Suprapubic skin (tissue), 4 donors: ENCODE measurements around the gene FAM153A. TPM values are rescaled to one million over a fixed set of nuclear protein-coding genes. Genes with fewer than 3 reads are reported as not detected.
"Not testable (repeated sequence)": the region's sequence is repeated elsewhere in the genome, so short reads cannot be mapped to it uniquely, and the experiment has no call there.

Experiments
- DNase-seq, 2 donors: peaks; one replicate each; pipeline ENCODE4 v3.0.0-alpha.2; 2019; ENCODE audit warnings: low spot score in 2 of 2
- H3K27ac ChIP-seq: fragments of 200-600 bp; sonication (generic); one replicate; pipeline ENCODE4 v1.5.1; 2019
- H3K27me3 ChIP-seq: fragments of 200-600 bp; sonication (generic); one replicate; pipeline ENCODE4 v1.5.1; 2019
- H3K36me3 ChIP-seq: fragments of 200-600 bp; sonication (generic); one replicate; pipeline ENCODE4 v1.5.1; 2019
- H3K4me1 ChIP-seq: fragments of 200-600 bp; sonication (generic); one replicate; pipeline ENCODE4 v1.5.1; 2019
- H3K4me3 ChIP-seq: fragments of 200-600 bp; sonication (generic); one replicate; pipeline ENCODE4 v1.5.1; 2019; ENCODE audit warnings: mild to moderate bottlenecking
- H3K9me3 ChIP-seq: fragments of 200-600 bp; sonication (generic); one replicate; pipeline ENCODE4 v1.5.1; 2019
- WGBS: methylation state at CpG from one replicate; pipeline ENCODE4 v1.1.5; 2018; 5-methylcytosine and 5-hydroxymethylcytosine counted together
- total RNA-seq, 4 donors: library from RNA; depleted of rRNA; stranded (reverse); fragments of >200 nt; gene quantifications; one replicate each; pipeline ENCODE4 v1.1.0, GENCODE V29; 2016

The FAM153A gene
- total RNA-seq: 10 to 100 TPM in 2 of 4 donors, 1 to 10 TPM in 2; 8.1 to 11.8 (median 9.5) TPM

- no CpG with 5 or more reads among the region's 67 CpGs for WGBS
These were observed at the start of gene FAM153A for GRCh38 chr5:177782792-177783633. FAM153A (minus strand) TSS chr5:177782899.

GRCh38 chr5:177832287-177832686 is 49.6 kb upstream of the FAM153A start:
- H3K27ac ChIP-seq, H3K4me1 ChIP-seq, H3K4me3 ChIP-seq, H3K27me3 ChIP-seq, H3K9me3 ChIP-seq, DNase-seq, H3K36me3 ChIP-seq: not testable (repeated sequence)
- WGBS: 62% methylated on average over 1 of the region's 4 CpGs

More at GRCh38 chr5:177782792-177783633, at the start of gene FAM153A:
- DNase-seq, H3K36me3 ChIP-seq, H3K27ac ChIP-seq, H3K9me3 ChIP-seq, H3K27me3 ChIP-seq, H3K4me1 ChIP-seq: not testable (repeated sequence)
- peak within 1 kb of the TSS; percentile 30 for H3K4me3 ChIP-seq

DNA sequence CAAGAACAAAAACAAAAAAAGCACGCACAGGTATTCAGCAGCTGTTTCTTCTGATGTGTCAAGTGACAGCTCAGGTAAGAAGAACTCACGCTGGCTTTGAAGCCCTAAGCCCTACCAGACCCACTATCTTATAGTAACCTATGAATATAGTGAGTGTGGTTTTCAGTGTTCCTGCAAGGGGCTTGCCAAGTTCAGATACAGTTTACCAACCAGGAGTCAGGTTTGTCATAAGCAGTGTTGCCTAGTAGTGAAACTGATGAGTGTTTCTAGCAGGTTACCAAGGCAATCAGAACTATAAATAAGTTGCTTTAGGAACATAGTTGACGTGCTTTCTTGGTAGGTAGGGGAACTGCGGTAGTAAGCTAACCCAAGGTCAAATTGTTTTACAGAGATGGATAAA is 43.4 kb upstream of the FAM153A start:
- not testable (repeated sequence) for H3K9me3 ChIP-seq, H3K4me3 ChIP-seq, DNase-seq, H3K4me1 ChIP-seq, H3K27me3 ChIP-seq, H3K27ac ChIP-seq, H3K36me3 ChIP-seq
- WGBS: no CpG with 5 or more reads among the region's 4 CpGs

GRCh38 chr5:177824776-177825175 is 42.1 kb upstream of the FAM153A start:
- DNase-seq, H3K4me3 ChIP-seq, H3K36me3 ChIP-seq, H3K27ac ChIP-seq, H3K4me1 ChIP-seq, H3K9me3 ChIP-seq, H3K27me3 ChIP-seq: not testable (repeated sequence)
- WGBS: no CpG with 5 or more reads among the region's 2 CpGs

GRCh38 chr5:177822489-177822888 is 39.8 kb upstream of the FAM153A start:
- H3K27me3 ChIP-seq, H3K4me3 ChIP-seq, DNase-seq, H3K27ac ChIP-seq, H3K4me1 ChIP-seq, H3K9me3 ChIP-seq, H3K36me3 ChIP-seq: not testable (repeated sequence)
- no CpG with 5 or more reads among the region's 3 CpGs for WGBS

DNA sequence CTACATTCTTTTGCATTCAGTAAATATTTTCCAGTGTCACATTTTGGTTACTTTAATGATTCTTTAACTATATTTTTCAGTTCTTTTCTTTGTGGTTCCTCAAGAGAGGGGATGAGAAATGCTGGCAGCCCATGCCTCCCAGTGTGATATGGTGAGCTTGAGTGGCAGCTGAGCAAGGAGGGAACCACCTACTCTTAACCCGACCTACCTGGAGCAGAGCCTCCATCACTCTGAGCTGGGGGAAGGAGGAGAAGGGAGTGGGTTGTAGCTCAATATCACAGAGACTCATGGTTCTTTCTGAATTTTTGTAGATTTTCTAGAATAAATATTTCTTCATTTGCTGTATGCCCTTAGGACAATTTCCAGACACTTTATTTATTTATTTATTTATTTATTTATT is 37.0 kb upstream of the FAM153A start:
- H3K36me3 ChIP-seq, H3K27me3 ChIP-seq, H3K27ac ChIP-seq, DNase-seq, H3K4me1 ChIP-seq, H3K9me3 ChIP-seq, H3K4me3 ChIP-seq: not testable (repeated sequence)
- no CpG with 5 or more reads among the region's 1 CpG for WGBS

DNA sequence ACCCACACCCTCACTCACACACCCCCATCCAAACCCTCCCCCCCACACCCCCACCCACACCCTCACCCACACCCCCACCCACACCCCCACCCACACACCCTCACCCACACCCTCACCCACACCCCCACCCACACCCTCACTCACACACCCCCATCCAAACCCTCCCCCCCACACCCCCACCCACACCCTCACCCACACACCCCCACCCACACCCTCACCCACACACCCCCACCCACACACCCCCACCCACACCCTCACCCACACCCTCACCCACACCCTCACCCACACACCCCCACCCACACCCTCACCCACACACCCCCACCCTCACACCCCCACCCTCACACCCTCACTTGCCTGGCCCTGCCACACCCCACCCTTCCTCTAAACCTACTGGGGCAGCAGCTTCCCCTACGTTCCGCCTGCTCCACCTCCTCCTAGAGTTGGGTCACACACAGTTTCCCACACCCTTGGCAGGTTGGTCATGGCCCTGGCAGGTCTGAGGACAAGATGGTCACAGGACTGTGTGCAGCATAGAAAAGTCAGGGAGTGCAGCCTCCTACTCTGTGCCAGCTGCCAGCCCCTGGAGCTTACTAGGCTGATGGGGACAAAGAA is 30.2 kb upstream of the FAM153A start:
- H3K27me3 ChIP-seq, H3K4me3 ChIP-seq, H3K4me1 ChIP-seq, H3K9me3 ChIP-seq, DNase-seq, H3K27ac ChIP-seq, H3K36me3 ChIP-seq: not testable (repeated sequence)
- no CpG with 5 or more reads among the region's 2 CpGs for WGBS

DNA sequence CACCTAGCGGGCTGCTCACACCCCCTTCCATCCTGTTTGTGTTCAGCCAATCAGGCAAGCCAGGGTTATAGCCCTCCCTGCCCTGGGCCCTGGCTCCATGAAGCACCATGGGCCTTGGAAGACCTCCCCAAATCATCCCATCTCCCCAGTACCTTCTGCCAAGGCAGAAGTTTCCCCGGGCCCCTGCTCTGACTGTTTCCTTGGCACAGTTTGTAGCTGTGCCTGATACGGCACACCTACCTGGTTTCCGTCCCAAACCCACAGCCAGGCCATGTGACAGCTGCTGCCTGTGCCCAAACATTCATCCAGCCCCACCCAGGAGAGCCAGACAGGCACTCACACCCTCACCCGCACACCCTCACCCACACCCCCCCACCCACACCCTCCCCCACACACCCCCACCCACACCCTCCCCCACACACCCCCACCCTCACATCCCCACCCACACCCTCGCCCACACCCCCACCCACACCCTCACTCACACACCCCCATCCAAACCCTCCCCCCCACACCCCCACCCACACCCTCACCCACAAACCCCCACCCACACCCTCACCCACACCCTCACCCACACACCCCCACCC is 29.6 kb upstream of the FAM153A start:
- not testable (repeated sequence) for H3K36me3 ChIP-seq, H3K27me3 ChIP-seq, H3K4me3 ChIP-seq, H3K9me3 ChIP-seq, H3K4me1 ChIP-seq, DNase-seq, H3K27ac ChIP-seq
- 17% methylated on average over 1 of the region's 6 CpGs for WGBS

- H3K27ac ChIP-seq, H3K36me3 ChIP-seq, DNase-seq, H3K27me3 ChIP-seq, H3K4me3 ChIP-seq, H3K9me3 ChIP-seq, H3K4me1 ChIP-seq: not testable (repeated sequence)
- no CpG with 5 or more reads among the region's 11 CpGs for WGBS
These were observed 26.7 kb upstream of the FAM153A start for GRCh38 chr5:177809209-177809913.

DNA sequence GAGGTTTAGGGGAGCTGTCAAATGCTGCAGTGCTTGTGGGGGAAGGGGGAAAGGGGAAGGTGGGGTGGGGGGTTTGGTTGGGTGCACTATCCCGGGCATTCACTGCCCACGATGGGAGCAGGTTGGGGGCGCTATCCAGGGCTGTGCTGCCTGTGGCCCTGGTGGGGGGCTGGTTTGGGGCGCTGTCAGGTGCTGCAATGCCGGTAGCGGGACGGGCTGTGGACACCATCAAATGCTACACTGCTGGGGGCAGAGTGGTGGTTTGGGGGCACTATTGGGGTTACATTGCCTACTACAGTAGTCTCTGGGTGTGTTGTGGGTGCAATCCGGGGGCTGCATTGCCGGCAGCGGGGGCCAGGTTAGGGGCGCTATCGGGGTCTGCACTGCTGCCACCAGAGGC is 25.7 kb upstream of the FAM153A start:
- H3K4me3 ChIP-seq, H3K36me3 ChIP-seq, H3K27ac ChIP-seq, H3K9me3 ChIP-seq, DNase-seq, H3K27me3 ChIP-seq, H3K4me1 ChIP-seq: not testable (repeated sequence)
- no CpG with 5 or more reads among the region's 12 CpGs for WGBS

DNA sequence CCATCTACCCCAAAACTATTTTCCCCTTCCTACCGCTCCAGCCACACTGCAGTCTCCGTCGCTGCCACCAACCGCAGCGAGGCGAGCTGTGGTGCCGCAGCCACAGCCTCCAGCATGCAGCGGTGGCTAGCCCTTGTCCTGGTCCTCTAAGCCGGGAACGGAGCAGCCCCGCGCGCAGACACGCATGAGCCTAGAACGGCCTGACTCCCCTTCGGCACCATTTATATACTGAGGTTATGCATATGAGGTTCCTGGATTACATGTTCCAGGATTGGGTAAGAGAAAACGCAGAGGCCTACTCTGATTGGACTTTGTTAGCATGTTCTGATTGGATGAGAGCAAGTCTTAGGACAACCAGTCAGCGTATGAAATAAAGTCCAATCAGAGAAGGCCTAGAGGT is 24.6 kb upstream of the FAM153A start:
- WGBS: no CpG with 5 or more reads among the region's 18 CpGs
- H3K4me3 ChIP-seq, H3K27me3 ChIP-seq, H3K9me3 ChIP-seq, H3K27ac ChIP-seq, H3K4me1 ChIP-seq, DNase-seq, H3K36me3 ChIP-seq: not testable (repeated sequence)

DNA sequence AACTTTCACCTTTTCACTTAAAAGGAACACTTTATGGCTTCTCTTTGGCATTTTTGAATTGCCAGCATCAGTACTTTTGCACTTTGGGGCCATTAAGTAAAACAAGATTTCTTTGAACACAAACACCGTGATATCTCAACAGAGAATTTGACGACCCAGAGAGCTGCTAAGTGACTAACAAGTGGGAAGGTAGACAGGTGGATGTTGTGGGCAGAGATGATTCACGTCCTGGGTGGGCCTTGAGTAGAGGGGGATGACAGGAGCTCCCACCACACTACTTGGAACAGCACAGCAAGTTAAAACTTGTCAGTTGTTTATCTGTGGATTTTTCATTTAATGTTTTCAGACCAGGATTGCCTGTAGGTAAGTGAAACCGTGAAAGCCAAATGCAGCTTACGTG is 18.7 kb upstream of the FAM153A start:
- not testable (repeated sequence) for DNase-seq, H3K9me3 ChIP-seq, H3K27ac ChIP-seq, H3K4me3 ChIP-seq, H3K27me3 ChIP-seq, H3K4me1 ChIP-seq, H3K36me3 ChIP-seq
- 62% methylated on average over 4 of the region's 5 CpGs for WGBS

GRCh38 chr5:177798237-177798840 is 15.6 kb upstream of the FAM153A start:
- DNase-seq, H3K9me3 ChIP-seq, H3K27me3 ChIP-seq, H3K4me3 ChIP-seq, H3K27ac ChIP-seq, H3K4me1 ChIP-seq, H3K36me3 ChIP-seq: not testable (repeated sequence)
- no CpG with 5 or more reads among the region's 19 CpGs for WGBS
